Breast epithelium (tissue), 4 donors: ENCODE results near the gene PLCB4. TPM values are rescaled to one million over a fixed set of nuclear protein-coding genes. Genes with fewer than 3 reads are reported as not detected.

Source experiments
- DNase-seq, 2 donors: peaks; one replicate each; pipeline ENCODE4 v3.0.0-alpha.2; 2019; ENCODE audit warnings: low spot score in 2 of 2
- H3K27ac ChIP-seq, 2 donors: fragments of 200-600 bp; sonication (generic) in 1 of 2; one replicate each; pipeline ENCODE4 v1.5.1; 2016 to 2019; ENCODE audit warnings: mild to moderate bottlenecking in 1 of 2
- H3K27me3 ChIP-seq, 2 donors: fragments of 200-600 bp; sonication (generic) in 1 of 2; one replicate each; pipeline versions ENCODE4 v1.5.1 to v1.6.0; 2017 to 2019; ENCODE audit warnings: control low read depth in 1 of 2, mild to moderate bottlenecking in 1 of 2
- H3K36me3 ChIP-seq: fragments of 200-600 bp; one replicate; pipeline ENCODE4 v1.5.1; 2019
- H3K4me1 ChIP-seq, 2 donors: fragments of 200-600 bp; sonication (generic); one replicate each; pipeline ENCODE4 v1.5.1; 2016 to 2019; ENCODE audit warnings: control low read depth in 1 of 2
- H3K4me3 ChIP-seq, 3 donors: fragments of 200-600 bp; sonication (generic); 1 replicate in 2 of 3; 2 replicates in 1 of 3; pipeline ENCODE4 v1.5.1; 2016 to 2019; ENCODE audit warnings: mild to moderate bottlenecking in 3 of 3, moderate library complexity in 2 of 3
- H3K9me3 ChIP-seq, 2 donors: fragments of 200-600 bp; sonication (generic) in 1 of 2; one replicate each; pipeline ENCODE4 v1.5.1; 2016 to 2019; ENCODE audit warnings: control low read depth in 1 of 2
- CTCF ChIP-seq, 3 donors: fragments of 450-650 bp; IDR thresholded peaks; one replicate each; pipeline ENCODE4 v1.5.1; 2016 to 2017; ENCODE audit warnings: antibody characterized with exemption in 3 of 3, mild to moderate bottlenecking in 3 of 3, moderate library complexity in 3 of 3
- POLR2A ChIP-seq: fragments of 450-650 bp; IDR thresholded peaks from one replicate; pipeline ENCODE4 v1.6.1; 2016; ENCODE audit warnings: antibody characterized with exemption, mild to moderate bottlenecking, moderate library complexity
- POLR2AphosphoS5 ChIP-seq, 3 donors: sonication (generic); formaldehyde crosslinking; IDR thresholded peaks; one replicate each; pipeline ENCODE4 v1.6.1; 2017; ENCODE audit warnings: antibody characterized with exemption in 3 of 3
- intact Hi-C: fragments of 100-400 bp; cut with DNase I; formaldehyde crosslinking; loops from one replicate; pipeline ENCODE4 v1.15.1; 2023; ENCODE audit warnings: low total_unique reads
- total RNA-seq, 3 donors: library from RNA; depleted of rRNA; stranded (reverse); fragments of >200 nt; gene quantifications; one replicate each; pipeline ENCODE4 v1.1.0, GENCODE V29; 2016

The PLCB4 gene
- total RNA-seq, 3 donors from 2014 or later = 9.4 to 17.7 (median 13.0) TPM

DNA sequence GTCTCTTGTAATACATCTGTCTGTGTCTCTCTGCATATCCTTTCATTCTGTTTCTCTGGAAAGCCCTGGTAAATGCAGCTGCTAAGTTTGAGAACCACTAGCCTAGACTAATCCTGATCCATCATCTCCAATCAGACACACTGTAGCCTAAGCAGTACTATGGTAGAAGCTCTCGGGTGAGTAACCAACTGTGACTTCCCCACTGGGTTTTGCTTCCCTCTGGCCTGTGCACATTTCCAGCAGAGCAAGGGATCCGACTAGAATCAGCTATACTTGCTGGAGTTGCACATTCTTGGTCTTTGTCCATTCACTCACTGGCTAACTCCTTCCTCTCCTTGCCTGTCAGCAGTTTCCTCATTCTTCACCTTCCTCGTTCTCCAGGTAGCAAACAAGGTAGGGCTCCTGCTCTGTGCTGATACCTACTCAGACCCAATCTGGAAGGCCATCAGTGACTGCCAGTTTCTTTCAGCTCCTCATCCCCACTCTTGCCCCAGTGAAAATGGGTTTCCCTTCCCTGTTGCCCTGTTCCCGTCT, 184.2 kb downstream of the PLCB4 start:
- H3K27ac ChIP-seq = no peak overlapping the region
- TF ChIP-seq POLR2AphosphoS5 (IDR thresholded peaks at IDR 0.05) (no peak), CTCF (IDR thresholded peaks at IDR 0.05) (no peak), POLR2A (no peak)
- no peaks in the 10 kb centered on the region for H3K9me3 ChIP-seq
- no peaks in the 10 kb centered on the region for H3K36me3 ChIP-seq
- H3K4me3 ChIP-seq = no peak overlapping the region
- no peaks in the 10 kb centered on the region for H3K27me3 ChIP-seq
- H3K4me1 ChIP-seq = no peaks in the 10 kb centered on the region
- no peak for DNase-seq
- intact Hi-C loops = no loop called here

GRCh38 chr20:9255171-9255570, 186.3 kb downstream of the PLCB4 start:
- H3K27ac ChIP-seq = no peak overlapping the region
- no peaks in the 10 kb centered on the region for H3K4me1 ChIP-seq
- H3K9me3 ChIP-seq = no peaks in the 10 kb centered on the region
- DNase-seq = no peak
- no peak overlapping the region for H3K4me3 ChIP-seq
- no peaks in the 10 kb centered on the region for H3K27me3 ChIP-seq
- no peak for TF ChIP-seq POLR2AphosphoS5 (IDR thresholded peaks at IDR 0.05)
- no peak for TF ChIP-seq POLR2A
- TF ChIP-seq CTCF (IDR thresholded peaks at IDR 0.05) = no peak
- no peaks in the 10 kb centered on the region for H3K36me3 ChIP-seq
- intact Hi-C loops = no loop called here

GRCh38 chr20:9256393-9256792, 187.5 kb downstream of the PLCB4 start:
- TF ChIP-seq POLR2A = no peak
- no peak for TF ChIP-seq CTCF (IDR thresholded peaks at IDR 0.05)
- TF ChIP-seq POLR2AphosphoS5 (IDR thresholded peaks at IDR 0.05) = no peak
- DNase-seq = no peak
- Histone ChIP-seq H3K4me3 (no peak overlapping the region), H3K36me3 (no peaks in the 10 kb centered on the region), H3K27ac (no peak overlapping the region), H3K4me1 (no peaks in the 10 kb centered on the region), H3K27me3 (no peaks in the 10 kb centered on the region), H3K9me3 (no peaks in the 10 kb centered on the region)
- intact Hi-C loops = no loop called here

- Histone ChIP-seq H3K4me3 (no peak overlapping the region), H3K36me3 (no peaks in the 10 kb centered on the region), H3K4me1 (no peaks in the 10 kb centered on the region), H3K9me3 (no peaks in the 10 kb centered on the region), H3K27me3 (no peaks in the 10 kb centered on the region), H3K27ac (no peak overlapping the region)
- no peak for DNase-seq
- intact Hi-C loops = no loop called here
- TF ChIP-seq POLR2AphosphoS5 (IDR thresholded peaks at IDR 0.05) (no peak), CTCF (IDR thresholded peaks at IDR 0.05) (no peak), POLR2A (no peak)
Observed at GRCh38 chr20:9258901-9259300, 190.0 kb downstream of the PLCB4 start.

GRCh38 chr20:9260027-9260426, 191.1 kb downstream of the PLCB4 start:
- TF ChIP-seq CTCF (IDR thresholded peaks at IDR 0.05) = no peak
- no peak for TF ChIP-seq POLR2AphosphoS5 (IDR thresholded peaks at IDR 0.05)
- TF ChIP-seq POLR2A = no peak
- intact Hi-C loops = loop anchor here (10.0 kb wide), 1 partner anchor 1415 kb away; the partner anchor contains the start of gene JAG1
- no peak overlapping the region for H3K27ac ChIP-seq
- H3K36me3 ChIP-seq = no peaks in the 10 kb centered on the region
- H3K4me3 ChIP-seq = no peak overlapping the region
- H3K4me1 ChIP-seq = no peaks in the 10 kb centered on the region
- DNase-seq = no peak
- H3K9me3 ChIP-seq = no peaks in the 10 kb centered on the region
- H3K27me3 ChIP-seq = no peaks in the 10 kb centered on the region
